Measurements from ENCODE around the gene ARHGAP26.

GRCh38 chr5:143147383-143147782 lies 377.2 kb downstream of the ARHGAP26 start:
- TF ChIP-seq CTCF (IDR thresholded peaks at IDR 0.05): no peak
- TF ChIP-seq POLR2A (IDR thresholded peaks at IDR 0.05): no peak
- TF ChIP-seq POLR2AphosphoS5 (IDR thresholded peaks at IDR 0.05): no peak

Data from sigmoid colon (tissue), 4 donors.